ENCODE results near the gene TRAPPC3L. TPM values are rescaled to one million over a fixed set of nuclear protein-coding genes. Genes with fewer than 3 reads are reported as not detected.
A peak's percentile ranks its signal among the peaks of the same experiment; 100 is the strongest.

Gene TRAPPC3L
- polyA plus RNA-seq, 1 donor from 2014 or later, result not detected

DNA sequence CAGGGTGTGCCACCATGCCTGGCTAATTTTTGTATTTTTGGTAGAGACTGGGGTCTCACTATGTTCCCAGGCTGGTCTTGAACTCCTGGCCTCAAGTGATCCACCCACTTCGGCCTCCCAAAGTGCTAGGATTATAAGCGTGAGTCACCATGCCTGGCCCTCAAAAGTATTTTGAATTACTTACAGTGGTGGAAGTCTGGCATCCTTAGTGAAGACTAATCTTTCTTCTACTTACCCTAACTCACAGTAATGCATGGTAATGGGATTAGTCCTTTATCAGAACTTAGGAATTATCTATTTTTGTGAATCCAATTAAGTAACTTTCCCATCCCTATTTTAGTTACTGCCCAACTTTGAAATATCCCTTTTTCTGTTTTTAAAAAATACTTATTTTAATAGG is 29.7 kb upstream of the TRAPPC3L start:
- Histone ChIP-seq H4K20me1 (ENCODE audit: insufficient read depth) (no peaks in the 10 kb centered on the region), H3K27me3 (ENCODE audit: insufficient read depth, low read depth, low read length) (no peaks in the 10 kb centered on the region), H2AFZ (ENCODE audit: low read depth, low read length) (no peak overlapping the region), H3K27ac (ENCODE audit: low read length) (no peak overlapping the region), H3K79me2 (replicated peaks; ENCODE audit: insufficient read depth, low read length) (peaks cover 31% of the 10 kb centered on the region), H3K9ac (ENCODE audit: low read length) (no peak overlapping the region), H3F3A (ENCODE audit: insufficient read depth, low read length, poor library complexity, severe bottlenecking) (no peaks in the 10 kb centered on the region), H3K9me2 (ENCODE audit: insufficient read depth, low read length) (no peaks in the 10 kb centered on the region), H3K4me3 (ENCODE audit: low read length) (no peak overlapping the region), H3K9me3 (ENCODE audit: low read length) (no peaks in the 10 kb centered on the region), H3K36me3 (ENCODE audit: insufficient read depth, low read length) (no peaks in the 10 kb centered on the region), H3K4me2 (ENCODE audit: low read length) (no peak overlapping the region)
- TF ChIP-seq POLR2AphosphoS5 (IDR thresholded peaks at IDR 0.05), result no peak
- no peak for TF ChIP-seq EZH2 (IDR thresholded peaks at IDR 0.05; ENCODE audit: borderline replicate concordance, insufficient read depth, low read length, poor library complexity, severe bottlenecking)
- TF ChIP-seq EP300 (conservative IDR thresholded peaks at IDR 0.05; ENCODE audit: poor library complexity, severe bottlenecking), result no peak
- TF ChIP-seq RAD21 (conservative IDR thresholded peaks at IDR 0.05), result no peak
- TF ChIP-seq REST (IDR thresholded peaks at IDR 0.05; ENCODE audit: borderline replicate concordance), result no peak
- TF ChIP-seq SMC3 (conservative IDR thresholded peaks at IDR 0.05; ENCODE audit: poor library complexity), result no peak
- TF ChIP-seq MXI1 (conservative IDR thresholded peaks at IDR 0.05; ENCODE audit: poor library complexity, severe bottlenecking), result no peak
- TF ChIP-seq TAF1 (IDR thresholded peaks at IDR 0.05; ENCODE audit: low read depth), result no peak
- TF ChIP-seq CTCF (IDR thresholded peaks at IDR 0.05; ENCODE audit: poor library complexity, severe bottlenecking), result no peak

- no peaks in the 10 kb centered on the region for H3K9me2 ChIP-seq (ENCODE audit: insufficient read depth, low read length)
- peak overlapping the region; percentile 91 for H3K27ac ChIP-seq (ENCODE audit: low read length)
Measured at GRCh38 chr6:116572162-116572561, 26.7 kb upstream of the TRAPPC3L start.

More at GRCh38 chr6:116572162-116572561, 26.7 kb upstream of the TRAPPC3L start:
- peaks cover 35% of the 10 kb centered on the region for H3K79me2 ChIP-seq (replicated peaks; ENCODE audit: insufficient read depth, low read length)
- peak overlapping the region; percentile 93 for H3K9ac ChIP-seq (ENCODE audit: low read length)
- peak overlapping the region; percentile 85 for H3K4me2 ChIP-seq (ENCODE audit: low read length)
- H3F3A ChIP-seq (ENCODE audit: insufficient read depth, low read length, poor library complexity, severe bottlenecking), result no peaks in the 10 kb centered on the region
- no peaks in the 10 kb centered on the region for H3K9me3 ChIP-seq (ENCODE audit: low read length)
- H3K27me3 ChIP-seq (ENCODE audit: insufficient read depth, low read depth, low read length), result no peaks in the 10 kb centered on the region
- peak overlapping the region; percentile 75 for H2AFZ ChIP-seq (ENCODE audit: low read depth, low read length)
- no peak for TF ChIP-seq MXI1 (conservative IDR thresholded peaks at IDR 0.05; ENCODE audit: poor library complexity, severe bottlenecking)
- no peak for TF ChIP-seq REST (IDR thresholded peaks at IDR 0.05; ENCODE audit: borderline replicate concordance)
- no peak for TF ChIP-seq EP300 (conservative IDR thresholded peaks at IDR 0.05; ENCODE audit: poor library complexity, severe bottlenecking)
- no peak for TF ChIP-seq SMC3 (conservative IDR thresholded peaks at IDR 0.05; ENCODE audit: poor library complexity)
- no peak for TF ChIP-seq TAF1 (IDR thresholded peaks at IDR 0.05; ENCODE audit: low read depth)
- TF ChIP-seq POLR2AphosphoS5 (IDR thresholded peaks at IDR 0.05), result no peak
- TF ChIP-seq RAD21 (conservative IDR thresholded peaks at IDR 0.05), result no peak
- no peak for TF ChIP-seq EZH2 (IDR thresholded peaks at IDR 0.05; ENCODE audit: borderline replicate concordance, insufficient read depth, low read length, poor library complexity, severe bottlenecking)
- no peak for TF ChIP-seq CTCF (IDR thresholded peaks at IDR 0.05; ENCODE audit: poor library complexity, severe bottlenecking)
- H3K36me3 ChIP-seq (ENCODE audit: insufficient read depth, low read length), result no peaks in the 10 kb centered on the region
- H4K20me1 ChIP-seq (ENCODE audit: insufficient read depth), result no peaks in the 10 kb centered on the region
- peak overlapping the region; percentile 93 for H3K4me3 ChIP-seq (ENCODE audit: low read length)

Data from neural cell (in vitro differentiated cells).